ENCODE measurements around the gene CCL4L2.
"Not testable (repeated sequence)": the region's sequence is repeated elsewhere in the genome, so short reads cannot be mapped to it uniquely, and the experiment has no call there.

Gene CCL4L2

GRCh38 chr17:36210439-36211211, at the start of gene CCL4L2:
Gene CCL4L2 (plus strand): TSS chr17:36211063.
- not testable (repeated sequence) for DNase-seq (ENCODE audit: low spot score)

GRCh38 chr17:36168836-36169235, 42.0 kb upstream of the CCL4L2 start:
- DNase-seq (ENCODE audit: low spot score) = not testable (repeated sequence)

GRCh38 chr17:36176536-36176935, 34.3 kb upstream of the CCL4L2 start, which contains the start of gene TBC1D3B:
Gene TBC1D3B (minus strand): TSS chr17:36176636. CDS start chr17:36175050, 1,586 bp downstream.
- DNase-seq (ENCODE audit: low spot score) = not testable (repeated sequence)

- DNase-seq (ENCODE audit: low spot score) = not testable (repeated sequence)
Observed at GRCh38 chr17:36181446-36182175, 29.3 kb upstream of the CCL4L2 start.

GRCh38 chr17:36182176-36183000, 28.5 kb upstream of the CCL4L2 start:
- DNase-seq (ENCODE audit: low spot score) = no peak

- DNase-seq (ENCODE audit: low spot score) = peak; percentile 91
Observed at GRCh38 chr17:36183001-36183971, 27.6 kb upstream of the CCL4L2 start.

GRCh38 chr17:36184023-36184765, 26.7 kb upstream of the CCL4L2 start:
- DNase-seq (ENCODE audit: low spot score) = no peak

- no peak for DNase-seq (ENCODE audit: low spot score)
Observed at GRCh38 chr17:36185416-36185815, 25.4 kb upstream of the CCL4L2 start.

GRCh38 chr17:36186810-36187763, 23.8 kb upstream of the CCL4L2 start:
- not testable (repeated sequence) for DNase-seq (ENCODE audit: low spot score)

- DNase-seq (ENCODE audit: low spot score) = not testable (repeated sequence)
Observed at GRCh38 chr17:36187943-36188665, 22.8 kb upstream of the CCL4L2 start.

GRCh38 chr17:36188891-36189306, 22.0 kb upstream of the CCL4L2 start:
- DNase-seq (ENCODE audit: low spot score) = no peak

GRCh38 chr17:36189993-36190392, 20.9 kb upstream of the CCL4L2 start:
- not testable (repeated sequence) for DNase-seq (ENCODE audit: low spot score)

- not testable (repeated sequence) for DNase-seq (ENCODE audit: low spot score)
Observed at GRCh38 chr17:36190549-36191330, 20.1 kb upstream of the CCL4L2 start.

GRCh38 chr17:36193216-36193775, 17.6 kb upstream of the CCL4L2 start:
- no peak for DNase-seq (ENCODE audit: low spot score)

- DNase-seq (ENCODE audit: low spot score) = not testable (repeated sequence)
Observed at GRCh38 chr17:36194147-36194831, 16.6 kb upstream of the CCL4L2 start.

- DNase-seq (ENCODE audit: low spot score) = not testable (repeated sequence)
Observed at GRCh38 chr17:36194832-36195433, 15.9 kb upstream of the CCL4L2 start.
